ENCODE data around the gene RAN. TPM values are rescaled to one million over a fixed set of nuclear protein-coding genes. Genes with fewer than 3 reads are reported as not detected.

RAN gene
- total RNA-seq: 100 to 1,000 TPM; 932 to 936 TPM

GRCh38 chr12:130871286-130872178 lies at the start of gene RAN:
Gene RAN, plus strand, starts transcription at chr12:130872066. Its CDS starts 528 bp downstream, at chr12:130872594.
- H3K36me3 Mint-ChIP-seq (ENCODE audit: low read depth): peaks cover 41% of the 10 kb centered on the region
- CTCF ChIA-PET: interaction anchor here (1.0 to 2.0 kb wide), 10 partner anchors 14 to 261 kb away, joined by 3 to 15 read pairs (median 6); partner anchors contain the start of gene STX2
- peak; percentile 93 for DNase-seq
- peak within 1 kb of the TSS; percentile 94 for H3K27ac Mint-ChIP-seq
- H3K9me3 Mint-ChIP-seq: no peaks in the 10 kb centered on the region
- H3K4me1 Mint-ChIP-seq: peaks cover 56% of the 10 kb centered on the region
- POLR2A ChIA-PET: interaction anchor here (0.7 to 2.7 kb wide), 7 partner anchors 9 to 75 kb away, joined by 3 to 26 read pairs (median 4); partner anchors contain the start of gene STX2
- H3K4me3 Mint-ChIP-seq: peak within 1 kb of the TSS; percentile 90
- H3K27me3 Mint-ChIP-seq: no peaks in the 10 kb centered on the region

GRCh38 chr12:130825771-130826150 lies 46.1 kb upstream of the RAN start:
- Mint-ChIP-seq H3K9me3 (no peaks in the 10 kb centered on the region), H3K27me3 (no peaks in the 10 kb centered on the region), H3K27ac (no peak overlapping the region), H3K4me3 (no peak overlapping the region), H3K4me1 (peaks cover 21% of the 10 kb centered on the region), H3K36me3 (ENCODE audit: low read depth) (peaks cover 23% of the 10 kb centered on the region)
- CTCF ChIA-PET: interaction anchor here (1.1 to 2.8 kb wide), 13 partner anchors 8 to 307 kb away, joined by 3 to 36 read pairs (median 6); no protein-coding TSS in a partner anchor
- POLR2A ChIA-PET: interaction anchor here (1.0 kb wide), 1 partner anchor 45 kb away, joined by 4 read pairs; no protein-coding TSS in a partner anchor
- no peak for DNase-seq

GRCh38 chr12:130826151-130826801 lies 45.6 kb upstream of the RAN start:
- Mint-ChIP-seq H3K27me3 (no peaks in the 10 kb centered on the region), H3K36me3 (ENCODE audit: low read depth) (peaks cover 18% of the 10 kb centered on the region), H3K4me1 (peaks cover 17% of the 10 kb centered on the region), H3K4me3 (no peak overlapping the region), H3K9me3 (no peaks in the 10 kb centered on the region), H3K27ac (no peak overlapping the region)
- peak; percentile 65 for DNase-seq
- CTCF ChIA-PET: interaction anchor here (0.7 to 2.8 kb wide), 18 partner anchors 8 to 306 kb away, joined by 3 to 36 read pairs (median 5); no protein-coding TSS in a partner anchor
- POLR2A ChIA-PET: interaction anchor here (1.0 kb wide), 1 partner anchor 45 kb away, joined by 4 read pairs; no protein-coding TSS in a partner anchor

GRCh38 chr12:130827432-130827831 lies 44.4 kb upstream of the RAN start:
- DNase-seq: no peak
- Mint-ChIP-seq H3K27ac (no peak overlapping the region), H3K4me1 (peaks cover 15% of the 10 kb centered on the region), H3K4me3 (no peak overlapping the region), H3K9me3 (no peaks in the 10 kb centered on the region), H3K27me3 (no peaks in the 10 kb centered on the region), H3K36me3 (ENCODE audit: low read depth) (peaks cover 15% of the 10 kb centered on the region)
- POLR2A ChIA-PET: interaction anchor here (1.3 kb wide), 1 partner anchor 11 kb away, joined by 4 read pairs; the partner anchor contains the start of gene STX2
- CTCF ChIA-PET: interaction anchor here (0.9 to 2.9 kb wide), 6 partner anchors 9 to 278 kb away, joined by 3 to 12 read pairs (median 6); no protein-coding TSS in a partner anchor

- POLR2A ChIA-PET: no interaction called here
- CTCF ChIA-PET: interaction anchor here (2.9 kb wide), 1 partner anchor 42 kb away, joined by 12 read pairs; no protein-coding TSS in a partner anchor
These were observed 43.0 kb upstream of the RAN start for GRCh38 chr12:130828895-130829294.

GRCh38 chr12:130829391-130830245 lies 42.2 kb upstream of the RAN start:
- Mint-ChIP-seq H3K4me1 (peaks cover 18% of the 10 kb centered on the region), H3K27me3 (no peaks in the 10 kb centered on the region), H3K9me3 (no peaks in the 10 kb centered on the region), H3K4me3 (no peak overlapping the region), H3K36me3 (ENCODE audit: low read depth) (peaks cover 3% of the 10 kb centered on the region), H3K27ac (no peak overlapping the region)
- DNase-seq: no peak
- CTCF ChIA-PET: interaction anchor here (0.6 to 2.9 kb wide), 3 partner anchors 8 to 865 kb away, joined by 3 to 12 read pairs (median 3); no protein-coding TSS in a partner anchor
- POLR2A ChIA-PET: no interaction called here

More at GRCh38 chr12:130828895-130829294, 43.0 kb upstream of the RAN start:
- H3K36me3 Mint-ChIP-seq (ENCODE audit: low read depth): peaks cover 3% of the 10 kb centered on the region
- H3K27me3 Mint-ChIP-seq: no peaks in the 10 kb centered on the region
- no peak for DNase-seq
- no peak overlapping the region for H3K4me3 Mint-ChIP-seq
- no peak overlapping the region for H3K27ac Mint-ChIP-seq
- no peaks in the 10 kb centered on the region for H3K9me3 Mint-ChIP-seq
- H3K4me1 Mint-ChIP-seq: peaks cover 18% of the 10 kb centered on the region

GRCh38 chr12:130830246-130830551 lies 41.7 kb upstream of the RAN start:
- ChIA-PET POLR2A (no interaction called here), CTCF (interaction anchor here (1.1 kb wide), 1 partner anchor 9 kb away, joined by 3 read pairs; no protein-coding TSS in a partner anchor)
- Mint-ChIP-seq H3K36me3 (ENCODE audit: low read depth) (peaks cover 3% of the 10 kb centered on the region), H3K9me3 (no peaks in the 10 kb centered on the region), H3K27me3 (no peaks in the 10 kb centered on the region), H3K27ac (no peak overlapping the region), H3K4me3 (no peak overlapping the region), H3K4me1 (peaks cover 18% of the 10 kb centered on the region)
- DNase-seq: no peak

- CTCF ChIA-PET: no interaction called here
- POLR2A ChIA-PET: no interaction called here
- DNase-seq: no peak
- Mint-ChIP-seq H3K4me3 (no peak overlapping the region), H3K4me1 (peaks cover 18% of the 10 kb centered on the region), H3K27ac (no peak overlapping the region), H3K36me3 (ENCODE audit: low read depth) (no peaks in the 10 kb centered on the region), H3K9me3 (no peaks in the 10 kb centered on the region), H3K27me3 (no peaks in the 10 kb centered on the region)
These were observed 40.6 kb upstream of the RAN start for GRCh38 chr12:130831246-130831645.

- ChIA-PET POLR2A (no interaction called here), CTCF (no interaction called here)
- Mint-ChIP-seq H3K9me3 (no peaks in the 10 kb centered on the region), H3K27ac (no peak overlapping the region), H3K27me3 (no peaks in the 10 kb centered on the region), H3K4me1 (peaks cover 25% of the 10 kb centered on the region), H3K4me3 (no peak overlapping the region), H3K36me3 (ENCODE audit: low read depth) (no peaks in the 10 kb centered on the region)
- no peak for DNase-seq
These were observed 39.9 kb upstream of the RAN start for GRCh38 chr12:130831876-130832405.

- CTCF ChIA-PET: no interaction called here
- Mint-ChIP-seq H3K4me1 (peaks cover 23% of the 10 kb centered on the region), H3K9me3 (no peaks in the 10 kb centered on the region), H3K27me3 (no peaks in the 10 kb centered on the region), H3K27ac (no peak overlapping the region), H3K36me3 (ENCODE audit: low read depth) (no peaks in the 10 kb centered on the region), H3K4me3 (no peak overlapping the region)
- no peak for DNase-seq
- POLR2A ChIA-PET: no interaction called here
These were observed 39.2 kb upstream of the RAN start for GRCh38 chr12:130832561-130833209.

- Mint-ChIP-seq H3K4me1 (peaks cover 38% of the 10 kb centered on the region), H3K36me3 (ENCODE audit: low read depth) (no peaks in the 10 kb centered on the region), H3K4me3 (no peak overlapping the region), H3K27ac (no peak overlapping the region), H3K9me3 (no peaks in the 10 kb centered on the region), H3K27me3 (no peaks in the 10 kb centered on the region)
- ChIA-PET CTCF (interaction anchor here (1.2 to 4.1 kb wide), 2 partner anchors 9 to 11 kb away, joined by 3 to 36 read pairs; no protein-coding TSS in a partner anchor), POLR2A (interaction anchor here (1.2 kb wide), 1 partner anchor 36 kb away, joined by 3 read pairs; no protein-coding TSS in a partner anchor)
- no peak for DNase-seq
These were observed 36.9 kb upstream of the RAN start for GRCh38 chr12:130835011-130835410.

- no peak overlapping the region for H3K27ac Mint-ChIP-seq
- no peaks in the 10 kb centered on the region for H3K36me3 Mint-ChIP-seq (ENCODE audit: low read depth)
- H3K9me3 Mint-ChIP-seq: no peaks in the 10 kb centered on the region
- DNase-seq: no peak
- H3K4me3 Mint-ChIP-seq: no peak overlapping the region
- CTCF ChIA-PET: interaction anchor here (1.2 to 4.1 kb wide), 2 partner anchors 10 kb away, joined by 3 to 36 read pairs; no protein-coding TSS in a partner anchor
- H3K27me3 Mint-ChIP-seq: no peaks in the 10 kb centered on the region
- POLR2A ChIA-PET: no interaction called here
- peaks cover 37% of the 10 kb centered on the region for H3K4me1 Mint-ChIP-seq
These were observed 36.4 kb upstream of the RAN start for GRCh38 chr12:130835436-130835835.

All from activated CD4-positive, alpha-beta memory T cell treated with anti-CD3 and anti-CD28 coated beads, Interleukin-2, amount 10 ng/mL, durations not matched to agents 7 days and 5 days (primary cell).